K562 (cell line): ENCODE data around the gene MPRIP.

Experiments used
- ADNP ChIP-seq: fragments of 200-800 bp; sonication (Bioruptor generic); IDR thresholded peaks from 2 replicates; pipeline ENCODE4 v1.6.1; 2016; ENCODE audit warnings: missing genetic modification characterization, missing compliant biosample characterization
- ELF1 ChIP-seq: fragments of 200-800 bp; sonication (Bioruptor generic); IDR thresholded peaks from 2 replicates; pipeline ENCODE4 v1.6.1; 2016; ENCODE audit warnings: missing genetic modification characterization, missing compliant biosample characterization
- NFYB ChIP-seq: IDR thresholded peaks from 2 replicates; pipeline ENCODE4 v1.6.1; 2011; ENCODE audit warnings: mild to moderate bottlenecking, moderate library complexity; ENCODE audit not compliant: insufficient read length; ENCODE audit errors: extremely low read depth
- ZNF507 ChIP-seq: conservative IDR thresholded peaks from 2 replicates; pipeline ENCODE4 v1.6.1; 2017; ENCODE audit warnings: missing genetic modification characterization, missing compliant biosample characterization
- TF ChIP-seq, protein P1 (sequence below): fragments of 150-350 bp; conservative IDR thresholded peaks from 2 replicates; pipeline ENCODE4 v1.6.1; 2014; ENCODE audit warnings: low read length
- TF ChIP-seq, protein P2 (sequence below): sonication (generic); formaldehyde crosslinking; IDR thresholded peaks from 2 replicates; pipeline ENCODE4 v1.8.0; 2022; ENCODE audit warnings: mild to moderate bottlenecking, missing genetic modification reagents, borderline replicate concordance

DNA sequence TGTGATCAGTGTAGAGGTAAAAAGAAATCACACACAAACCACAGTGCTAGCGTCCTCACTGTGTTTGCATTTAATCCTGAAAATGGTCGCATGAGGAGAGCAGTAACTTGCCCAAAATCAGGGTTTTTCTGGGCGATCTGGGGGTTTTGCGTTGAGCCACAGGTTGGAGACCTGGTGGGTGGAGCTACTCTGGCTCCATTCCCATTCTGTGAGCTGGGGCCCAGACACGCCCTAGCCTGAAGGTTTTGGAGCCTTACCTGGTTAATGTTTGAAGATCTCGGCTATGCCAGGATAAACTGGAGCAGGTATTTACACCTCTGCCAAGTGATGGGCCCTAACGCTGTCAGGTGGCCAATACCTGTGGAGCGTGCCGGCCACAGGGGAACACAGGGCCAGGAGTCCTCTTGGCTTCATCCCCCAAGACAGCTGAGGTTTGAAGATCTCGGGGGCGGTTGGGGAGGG lies 48.4 kb downstream of the MPRIP start:
- TF ChIP-seq ELF1 (tag) (no peak), NFYB (no peak), ADNP (tag) (no peak), ZNF507 (tag) (no peak)
- TF ChIP-seq, protein P1, sequence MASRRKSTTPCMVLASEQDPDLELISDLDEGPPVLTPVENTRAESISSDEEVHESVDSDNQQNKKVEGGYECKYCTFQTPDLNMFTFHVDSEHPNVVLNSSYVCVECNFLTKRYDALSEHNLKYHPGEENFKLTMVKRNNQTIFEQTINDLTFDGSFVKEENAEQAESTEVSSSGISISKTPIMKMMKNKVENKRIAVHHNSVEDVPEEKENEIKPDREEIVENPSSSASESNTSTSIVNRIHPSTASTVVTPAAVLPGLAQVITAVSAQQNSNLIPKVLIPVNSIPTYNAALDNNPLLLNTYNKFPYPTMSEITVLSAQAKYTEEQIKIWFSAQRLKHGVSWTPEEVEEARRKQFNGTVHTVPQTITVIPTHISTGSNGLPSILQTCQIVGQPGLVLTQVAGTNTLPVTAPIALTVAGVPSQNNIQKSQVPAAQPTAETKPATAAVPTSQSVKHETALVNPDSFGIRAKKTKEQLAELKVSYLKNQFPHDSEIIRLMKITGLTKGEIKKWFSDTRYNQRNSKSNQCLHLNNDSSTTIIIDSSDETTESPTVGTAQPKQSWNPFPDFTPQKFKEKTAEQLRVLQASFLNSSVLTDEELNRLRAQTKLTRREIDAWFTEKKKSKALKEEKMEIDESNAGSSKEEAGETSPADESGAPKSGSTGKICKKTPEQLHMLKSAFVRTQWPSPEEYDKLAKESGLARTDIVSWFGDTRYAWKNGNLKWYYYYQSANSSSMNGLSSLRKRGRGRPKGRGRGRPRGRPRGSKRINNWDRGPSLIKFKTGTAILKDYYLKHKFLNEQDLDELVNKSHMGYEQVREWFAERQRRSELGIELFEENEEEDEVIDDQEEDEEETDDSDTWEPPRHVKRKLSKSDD = no peak
- TF ChIP-seq, protein P2, sequence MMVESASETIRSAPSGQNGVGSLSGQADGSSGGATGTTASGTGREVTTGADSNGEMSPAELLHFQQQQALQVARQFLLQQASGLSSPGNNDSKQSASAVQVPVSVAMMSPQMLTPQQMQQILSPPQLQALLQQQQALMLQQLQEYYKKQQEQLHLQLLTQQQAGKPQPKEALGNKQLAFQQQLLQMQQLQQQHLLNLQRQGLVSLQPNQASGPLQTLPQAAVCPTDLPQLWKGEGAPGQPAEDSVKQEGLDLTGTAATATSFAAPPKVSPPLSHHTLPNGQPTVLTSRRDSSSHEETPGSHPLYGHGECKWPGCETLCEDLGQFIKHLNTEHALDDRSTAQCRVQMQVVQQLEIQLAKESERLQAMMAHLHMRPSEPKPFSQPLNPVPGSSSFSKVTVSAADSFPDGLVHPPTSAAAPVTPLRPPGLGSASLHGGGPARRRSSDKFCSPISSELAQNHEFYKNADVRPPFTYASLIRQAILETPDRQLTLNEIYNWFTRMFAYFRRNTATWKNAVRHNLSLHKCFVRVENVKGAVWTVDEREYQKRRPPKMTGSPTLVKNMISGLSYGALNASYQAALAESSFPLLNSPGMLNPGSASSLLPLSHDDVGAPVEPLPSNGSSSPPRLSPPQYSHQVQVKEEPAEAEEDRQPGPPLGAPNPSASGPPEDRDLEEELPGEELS (CRISPR knock-in tag) = no peak
